Measurements from ENCODE around the gene RSPH1.

GRCh38 chr21:42426424-42426823, 69.6 kb downstream of the RSPH1 start:
- TF ChIP-seq EZH2 (IDR thresholded peaks at IDR 0.05) = no peak
- no peak for TF ChIP-seq POLR2AphosphoS5 (IDR thresholded peaks at IDR 0.05; ENCODE audit: borderline replicate concordance, low read depth, low read length)
